PC-3 (cell line): ENCODE measurements around the gene ALDOC. TPM values are rescaled to one million over a fixed set of nuclear protein-coding genes. Genes with fewer than 3 reads are reported as not detected.
A peak's percentile ranks its signal among the peaks of the same experiment; 100 is the strongest.

Source experiments
- ATAC-seq: fragments of 200-7000 bp; cut with Tn5 transposase; 2 replicates; pipeline ENCODE4 v1.9.1; 2020; ENCODE audit warnings: mild to moderate bottlenecking, moderate library complexity
- BruUV-seq: library from RNA; stranded (reverse); fragments of 400-500 nt; replicated peaks from 2 replicates; lab custom pipeline; 2021; lab: Mats Ljungman, UMichigan
- CTCF ChIA-PET: fragments of 300-600 bp; sonication (Branson Sonifier 250); formaldehyde crosslinking; loops from one replicate; lab custom pipeline; 2022; ENCODE audit warnings: antibody characterized with exemption; lab: Charles Lee
- POLR2A ChIA-PET: fragments of 300-600 bp; sonication (Branson Sonifier 250); formaldehyde crosslinking; loops from one replicate; lab custom pipeline; 2022; ENCODE audit warnings: antibody characterized with exemption; ENCODE audit not compliant: unreplicated experiment; lab: Charles Lee
- DNase-seq: peaks from one replicate; pipeline ENCODE4 v3.0.0-alpha.2; 2015
- H2AFZ ChIP-seq: fragments of 300-600 bp; sonication (generic); 2 replicates; pipeline ENCODE4 v1.6.0; 2016; ENCODE audit warnings: antibody characterized with exemption, low read length
- H3F3A ChIP-seq: fragments of 300-600 bp; sonication (generic); one replicate; pipeline ENCODE4 v1.6.0; 2017; ENCODE audit warnings: antibody characterized with exemption, low read length, control low read depth, mild to moderate bottlenecking; ENCODE audit not compliant: unreplicated experiment
- H3K27ac ChIP-seq: fragments of 300-600 bp; sonication (generic); 2 replicates; pipeline ENCODE4 v1.5.1; 2016; ENCODE audit warnings: mild to moderate bottlenecking, low read length
- H3K27me3 ChIP-seq: fragments of 300-600 bp; sonication (generic); 2 replicates; pipeline ENCODE4 v1.6.1; 2016; ENCODE audit warnings: low read length, mixed read lengths
- H3K36me3 ChIP-seq: fragments of 300-600 bp; sonication (generic); 2 replicates; pipeline ENCODE4 v1.6.1; 2016; ENCODE audit warnings: low read depth, mixed run types, low read length, mixed read lengths
- H3K4me1 ChIP-seq: fragments of 300-600 bp; sonication (generic); 2 replicates; pipeline ENCODE4 v1.5.1; 2016; ENCODE audit warnings: low read length; ENCODE audit not compliant: insufficient read depth
- H3K4me2 ChIP-seq: fragments of 300-600 bp; sonication (generic); 2 replicates; pipeline ENCODE4 v1.6.0; 2016; ENCODE audit warnings: low read length
- H3K4me3 ChIP-seq: fragments of 300-600 bp; sonication (generic); 2 replicates; pipeline ENCODE4 v1.5.1; 2016; ENCODE audit warnings: mild to moderate bottlenecking, low read length, mixed read lengths
- H3K79me2 ChIP-seq: fragments of 300-600 bp; sonication (generic); 2 replicates; pipeline ENCODE4 v1.6.1; 2017; ENCODE audit warnings: low read length, mixed read lengths
- H3K9ac ChIP-seq: fragments of 300-600 bp; sonication (generic); 2 replicates; pipeline ENCODE4 v1.6.0; 2016; ENCODE audit warnings: mild to moderate bottlenecking, low read length
- H3K9me2 ChIP-seq: fragments of 300-600 bp; sonication (generic); replicated peaks from 2 replicates; pipeline ENCODE4 v1.6.1; 2016; ENCODE audit warnings: mixed run types, low read length, mixed read lengths
- H3K9me3 ChIP-seq: fragments of 300-600 bp; sonication (generic); 2 replicates; pipeline ENCODE4 v1.6.1; 2016; ENCODE audit warnings: low read length, mixed read lengths
- H4K20me1 ChIP-seq: fragments of 300-600 bp; sonication (generic); 2 replicates; pipeline ENCODE4 v1.6.1; 2016; ENCODE audit warnings: low read length, mixed read lengths
- CTCF ChIP-seq: fragments of 300-600 bp; sonication (generic); conservative IDR thresholded peaks from 2 replicates; pipeline ENCODE4 v1.5.1; 2017; ENCODE audit warnings: antibody characterized with exemption, low read depth, mild to moderate bottlenecking, low read length
- EZH2 ChIP-seq: fragments of 300-600 bp; sonication (generic); IDR thresholded peaks from one replicate; pipeline ENCODE4 v1.6.1; 2017; ENCODE audit warnings: antibody characterized with exemption, mild to moderate bottlenecking, low read length; ENCODE audit not compliant: unreplicated experiment
- EZH2phosphoT487 ChIP-seq: fragments of 300-600 bp; sonication (generic); IDR thresholded peaks from 2 replicates; pipeline ENCODE4 v1.6.1; 2018; ENCODE audit warnings: mild to moderate bottlenecking, antibody characterized with exemption, low read length, borderline replicate concordance
- intact Hi-C: fragments of 100-400 bp; cut with micrococcal nuclease; formaldehyde crosslinking; loops from 2 replicates; pipeline ENCODE4 v1.9.0; 2023
- total RNA-seq: library from RNA; depleted of rRNA; stranded (reverse); fragments of >200 nt; gene quantifications from 2 replicates; pipeline ENCODE4 v1.2.3, GENCODE V29; 2014

ALDOC gene
- total RNA-seq, 1 experiment from 2014 or later, result 42.6 TPM

DNA sequence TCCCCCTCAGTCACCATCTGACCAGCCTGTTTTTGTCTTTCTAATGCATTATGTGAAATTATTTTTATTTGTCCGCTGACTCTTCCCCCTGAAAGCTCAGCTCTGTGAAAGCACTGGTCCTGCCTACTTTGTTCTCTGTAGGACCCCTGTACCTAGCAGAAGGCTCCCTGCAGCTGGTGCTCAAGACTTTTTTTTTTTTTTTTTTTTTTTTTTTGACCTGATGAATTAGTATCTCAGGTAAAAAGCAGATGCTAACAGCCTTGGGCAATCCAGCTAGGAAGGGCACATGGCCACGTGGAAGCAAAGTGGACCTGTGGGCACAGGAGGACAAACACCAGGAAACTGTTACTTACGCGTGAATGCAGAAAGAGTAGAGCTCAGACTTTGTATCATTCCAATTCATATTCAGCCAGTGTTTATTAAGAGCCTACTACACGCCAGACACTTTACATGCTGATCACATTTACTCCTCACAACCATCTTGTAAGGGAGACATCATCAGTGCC, 23.6 kb downstream of the ALDOC start:
- ATAC-seq, result no peak
- Histone ChIP-seq H3K79me2 (peaks cover 10% of the 10 kb centered on the region; the same call in 1 of the 2 replicates), H3K4me2 (peak overlapping the region; percentile 94), H3K27me3 (no peaks in the 10 kb centered on the region), H3K27ac (no peak overlapping the region), H3K9ac (no peak overlapping the region), H3K4me3 (peak overlapping the region; percentile 83; the same call in 1 of the 2 replicates), H3F3A (no peaks in the 10 kb centered on the region), H4K20me1 (no peaks in the 10 kb centered on the region), H3K9me2 (no peaks in the 10 kb centered on the region), H3K36me3 (no peaks in the 10 kb centered on the region; the same call in none of the 2 replicates), H3K9me3 (no peaks in the 10 kb centered on the region), H2AFZ (peak overlapping the region; percentile 64; the same call in 1 of the 2 replicates), H3K4me1 (0 out of 2 replicates have a peak, but pooled peaks cover 8% of the 10 kb centered on the region)
- no TSS peak for BruUV-seq
- ChIA-PET POLR2A (interaction anchor here (0.6 kb wide), 1 partner anchor 17 kb away, joined by 13 read pairs; no protein-coding TSS in a partner anchor), CTCF (no interaction called here)
- no peak for TF ChIP-seq CTCF
- TF ChIP-seq EZH2, result no peak
- no peak for TF ChIP-seq EZH2phosphoT487
- no peak for DNase-seq
- intact Hi-C loops, result no loop called here

DNA sequence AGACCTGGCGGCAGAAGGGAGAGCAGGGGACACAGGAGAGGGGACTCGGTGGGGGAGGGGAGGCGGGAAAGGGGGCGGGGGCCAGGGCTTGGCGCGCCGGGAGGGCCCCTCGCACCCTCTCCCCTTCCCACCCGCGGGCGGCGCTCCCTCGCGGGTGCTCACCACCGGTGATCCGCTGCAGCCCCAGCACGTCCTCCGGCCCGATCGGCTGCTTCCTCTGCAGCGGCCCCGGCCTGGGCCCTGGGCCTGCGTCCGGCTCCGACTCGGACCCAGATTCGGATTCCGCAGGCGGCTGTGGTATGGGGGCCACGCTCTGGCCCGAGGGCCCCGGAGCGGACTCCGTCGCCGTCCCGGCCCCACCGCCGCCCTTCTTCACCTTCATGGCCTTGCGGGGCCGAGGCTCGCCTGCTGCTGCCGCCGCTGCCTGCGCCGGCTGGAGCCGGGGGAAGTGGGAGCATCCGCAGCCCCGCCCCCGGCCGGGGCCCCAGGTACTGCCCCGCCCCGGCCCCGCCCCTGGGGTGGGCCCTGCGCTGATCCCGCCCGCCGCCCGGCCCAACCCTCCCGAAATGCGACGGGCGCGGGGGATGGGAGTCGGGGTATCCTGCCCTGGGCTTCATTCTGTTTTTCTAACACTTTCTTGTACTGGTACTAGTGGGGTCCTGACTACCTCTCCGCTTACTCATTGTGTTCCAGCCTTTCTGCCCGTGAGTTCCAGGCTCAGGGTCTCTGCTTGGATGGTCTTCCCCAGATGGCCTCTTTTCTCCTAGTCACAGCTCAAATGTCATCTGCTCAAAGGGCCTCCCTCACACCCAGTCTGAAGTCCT, 24.3 kb downstream of the ALDOC start, which contains the start of gene UNC119:
Gene UNC119 (minus strand): TSS at position 449 of the 824 bp plus-strand sequence. CDS start 67 bp downstream, at position 382.
- ChIA-PET CTCF (no interaction called here), POLR2A (interaction anchor here (0.7 kb wide), 1 partner anchor 90 kb away, joined by 3 read pairs; no protein-coding TSS in a partner anchor)
- TF ChIP-seq CTCF (no peak), EZH2 (no peak), EZH2phosphoT487 (no peak)
- Histone ChIP-seq H3K27me3 (no peaks in the 10 kb centered on the region), H3K4me3 (peak within 1 kb of the TSS; percentile 83), H3K9me2 (no peaks in the 10 kb centered on the region), H3K79me2 (peaks cover 10% of the 10 kb centered on the region; the same call in 1 of the 2 replicates), H3K9ac (peak within 1 kb of the TSS; percentile 67), H4K20me1 (no peaks in the 10 kb centered on the region), H3K9me3 (no peaks in the 10 kb centered on the region), H3F3A (no peaks in the 10 kb centered on the region), H2AFZ (peak within 1 kb of the TSS; percentile 64), H3K27ac (no peak within 1 kb of the TSS), H3K4me2 (peak within 1 kb of the TSS; percentile 94), H3K36me3 (no peaks in the 10 kb centered on the region; the same call in none of the 2 replicates), H3K4me1 (0 out of 2 replicates have a peak, but pooled peaks cover 8% of the 10 kb centered on the region)
- ATAC-seq, result peak; percentile 91
- BruUV-seq, result no TSS peak
- intact Hi-C loops, result no loop called here
- DNase-seq, result peak; percentile 71
